Liver (tissue), 3 donors: ENCODE measurements around the gene RPH3AL.

ENCODE experiments used
- JUND ChIP-seq, 2 donors: IDR thresholded peaks; 2 replicates each; pipeline ENCODE4 v1.6.1; 2016; ENCODE audit warnings: antibody characterized with exemption in 2 of 2
- MAX ChIP-seq: IDR thresholded peaks from 2 replicates; pipeline ENCODE4 v1.6.1; 2016; ENCODE audit warnings: antibody characterized with exemption
- ZBTB33 ChIP-seq: IDR thresholded peaks from 2 replicates; pipeline ENCODE4 v1.6.1; 2016; ENCODE audit warnings: antibody characterized with exemption
- TF ChIP-seq, protein P1 (sequence below): fragments of 150-350 bp; IDR thresholded peaks from 2 replicates; pipeline ENCODE4 v1.5.1; 2017; ENCODE audit warnings: improper control_type of control experiment, low read depth, low read length; ENCODE audit not compliant: missing input control
- donor health status: healthy.
- donor health status: healthy.

DNA sequence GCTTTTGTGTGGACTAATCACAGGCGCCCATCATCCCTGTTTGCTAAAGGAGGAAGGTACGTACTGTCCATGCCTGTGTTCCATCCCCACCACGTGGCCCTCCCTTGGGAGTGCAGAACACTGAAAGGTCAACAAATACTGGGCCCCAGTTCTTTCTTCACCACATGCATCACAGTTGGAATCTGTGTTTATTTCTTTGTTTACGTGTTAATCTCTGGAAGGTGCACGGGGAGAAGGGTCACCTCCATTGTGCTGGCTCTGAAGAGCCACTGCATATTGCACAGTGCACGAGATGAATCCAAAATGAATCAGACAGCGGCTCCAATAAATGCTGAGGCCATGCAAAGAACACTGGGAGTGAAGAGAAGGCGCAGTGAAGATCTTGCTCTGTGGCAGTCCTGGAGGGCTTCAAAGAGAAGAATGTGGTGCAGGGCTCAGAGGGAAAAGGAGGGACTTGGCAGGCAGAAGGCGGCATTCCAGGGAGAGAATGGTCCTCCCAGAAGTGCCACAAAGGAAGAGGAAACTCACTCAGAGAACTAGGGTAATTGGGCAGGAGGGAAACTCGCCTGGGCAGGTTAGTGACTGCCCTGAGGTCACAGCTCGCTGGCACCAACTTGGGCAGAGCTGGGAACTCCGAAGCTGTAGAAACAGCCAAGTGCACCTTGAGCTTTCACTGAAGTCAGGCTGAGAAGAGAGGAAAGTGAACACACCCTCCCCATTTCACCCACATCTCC is 3.7 kb downstream of the RPH3AL start:
- peak; percentile 77 for TF ChIP-seq MAX
- peak; percentile 65 for TF ChIP-seq ZBTB33
- TF ChIP-seq, protein P1, sequence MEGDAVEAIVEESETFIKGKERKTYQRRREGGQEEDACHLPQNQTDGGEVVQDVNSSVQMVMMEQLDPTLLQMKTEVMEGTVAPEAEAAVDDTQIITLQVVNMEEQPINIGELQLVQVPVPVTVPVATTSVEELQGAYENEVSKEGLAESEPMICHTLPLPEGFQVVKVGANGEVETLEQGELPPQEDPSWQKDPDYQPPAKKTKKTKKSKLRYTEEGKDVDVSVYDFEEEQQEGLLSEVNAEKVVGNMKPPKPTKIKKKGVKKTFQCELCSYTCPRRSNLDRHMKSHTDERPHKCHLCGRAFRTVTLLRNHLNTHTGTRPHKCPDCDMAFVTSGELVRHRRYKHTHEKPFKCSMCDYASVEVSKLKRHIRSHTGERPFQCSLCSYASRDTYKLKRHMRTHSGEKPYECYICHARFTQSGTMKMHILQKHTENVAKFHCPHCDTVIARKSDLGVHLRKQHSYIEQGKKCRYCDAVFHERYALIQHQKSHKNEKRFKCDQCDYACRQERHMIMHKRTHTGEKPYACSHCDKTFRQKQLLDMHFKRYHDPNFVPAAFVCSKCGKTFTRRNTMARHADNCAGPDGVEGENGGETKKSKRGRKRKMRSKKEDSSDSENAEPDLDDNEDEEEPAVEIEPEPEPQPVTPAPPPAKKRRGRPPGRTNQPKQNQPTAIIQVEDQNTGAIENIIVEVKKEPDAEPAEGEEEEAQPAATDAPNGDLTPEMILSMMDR, result peak; percentile 16
- peak; percentile 27 to 34 for TF ChIP-seq JUND (IDR thresholded peaks at IDR 0.05)
